IPS-NIHi7 (cell line): ENCODE results near the gene LILRA1.
"Not testable (repeated sequence)": the region's sequence is repeated elsewhere in the genome, so short reads cannot be mapped to it uniquely, and the experiment has no call there.

Source experiments
- DNase-seq: peaks from one replicate; pipeline ENCODE4 v3.0.0; 2012; ENCODE audit warnings: mixed read lengths; ENCODE audit errors: extremely low spot score

Gene LILRA1

GRCh38 chr19:54624934-54625730 lies 31.7 kb downstream of the LILRA1 start:
- DNase-seq = not testable (repeated sequence)

DNA sequence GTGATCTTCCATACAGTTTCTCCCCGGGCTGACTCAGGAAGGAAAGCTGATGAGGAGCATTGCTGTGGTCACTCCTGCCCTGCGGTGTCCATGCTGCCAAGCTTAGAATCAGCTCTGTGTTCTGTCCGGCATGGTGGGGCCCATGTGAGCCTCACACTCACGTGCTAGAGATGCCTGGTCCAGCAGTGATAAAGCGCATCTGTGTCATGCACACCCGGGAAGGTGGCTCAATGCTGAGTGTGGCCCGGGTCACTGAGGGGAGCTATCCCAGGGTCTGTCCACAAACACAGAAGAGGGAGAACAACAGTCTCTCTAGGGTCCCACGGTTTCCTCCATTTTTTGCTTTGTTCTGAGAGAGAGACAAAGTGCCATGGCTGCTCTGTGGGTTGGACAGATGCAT lies 33.3 kb downstream of the LILRA1 start:
- no peak for DNase-seq

DNA sequence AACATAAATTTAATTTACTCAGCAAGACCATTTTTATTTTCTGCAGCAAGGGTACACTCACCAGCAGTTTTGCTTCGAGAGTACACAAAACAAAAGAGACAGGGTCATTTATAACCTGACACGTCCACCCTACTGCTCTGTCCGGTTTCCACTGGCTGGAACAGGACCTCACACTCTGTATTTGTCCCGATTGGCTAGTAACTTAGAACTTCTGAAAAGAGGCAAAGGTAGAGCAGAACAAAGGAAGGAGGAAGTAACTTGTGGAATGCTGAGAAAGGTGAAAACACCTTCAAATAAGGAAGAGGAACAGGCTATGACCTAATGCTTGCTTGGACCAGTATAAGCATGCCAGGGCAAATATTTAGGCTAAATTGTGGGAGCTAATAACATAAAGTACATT lies 34.5 kb downstream of the LILRA1 start:
- not testable (repeated sequence) for DNase-seq

GRCh38 chr19:54630262-54630661 lies 36.8 kb downstream of the LILRA1 start, which contains the start of gene LILRB1:
TSS of gene LILRB1 (plus strand) at chr19:54630484. CDS start at chr19:54631074, 590 bp downstream.
- DNase-seq = not testable (repeated sequence)

DNA sequence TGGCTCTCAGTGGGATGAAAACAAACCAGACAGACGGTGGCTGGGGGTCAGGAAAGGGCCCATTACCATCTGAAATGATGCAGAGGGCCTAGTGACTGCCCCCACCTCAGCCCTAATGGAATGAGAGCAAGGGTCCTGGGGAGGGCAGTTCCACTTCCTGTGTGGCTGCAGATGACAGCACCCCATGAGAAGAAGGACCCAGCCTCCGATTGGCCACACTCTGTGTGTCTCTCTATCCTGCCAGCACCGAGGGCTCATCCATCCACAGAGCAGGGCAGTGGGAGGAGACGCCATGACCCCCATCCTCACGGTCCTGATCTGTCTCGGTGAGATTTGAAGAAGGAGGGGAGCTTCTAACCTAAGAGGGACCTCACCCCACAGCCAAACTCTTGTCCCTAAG lies 37.4 kb downstream of the LILRA1 start:
- no peak for DNase-seq

GRCh38 chr19:54631489-54632337 lies 38.3 kb downstream of the LILRA1 start:
- DNase-seq = not testable (repeated sequence)

- not testable (repeated sequence) for DNase-seq
Observed at GRCh38 chr19:54632517-54632916, 39.1 kb downstream of the LILRA1 start.

DNA sequence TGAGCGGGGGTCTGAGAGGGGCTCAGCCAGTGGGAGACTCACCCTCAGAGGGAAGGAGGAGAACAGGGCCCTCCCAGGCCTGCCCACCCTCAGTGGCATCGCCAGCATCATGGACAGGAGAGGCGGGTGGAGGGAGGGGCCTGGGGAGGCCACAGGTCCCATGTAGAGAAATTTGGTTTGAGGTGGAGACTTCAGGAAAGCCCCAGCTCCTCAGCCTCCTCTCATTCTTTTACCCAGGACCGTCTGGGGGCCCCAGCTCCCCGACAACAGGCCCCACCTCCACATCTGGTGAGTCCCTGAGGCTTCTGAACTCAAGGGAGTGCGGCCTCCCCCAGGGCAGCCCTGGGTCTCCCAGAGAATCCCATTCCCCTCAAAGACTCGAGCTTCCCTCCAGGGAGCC lies 40.0 kb downstream of the LILRA1 start:
- DNase-seq = no peak

DNA sequence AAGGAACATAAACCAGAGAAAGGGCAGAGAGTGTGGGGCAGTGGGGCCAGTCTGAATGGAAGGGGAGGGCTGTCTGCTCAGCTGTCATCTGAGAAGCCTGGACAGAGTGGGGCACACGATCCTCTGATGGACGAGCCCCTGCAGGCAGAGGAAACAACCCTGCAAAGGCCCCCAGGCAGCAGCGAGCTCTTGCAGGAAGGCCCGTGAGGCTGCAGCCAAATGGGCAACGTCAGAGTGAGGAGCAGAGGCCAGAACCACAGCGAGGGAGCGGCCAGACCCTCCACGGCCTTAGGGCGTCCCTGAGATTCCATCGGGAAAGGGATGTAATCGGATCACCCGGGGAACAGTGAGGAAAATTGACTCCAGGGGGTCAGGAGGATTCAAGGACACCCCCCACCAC lies 42.6 kb downstream of the LILRA1 start:
- not testable (repeated sequence) for DNase-seq

DNA sequence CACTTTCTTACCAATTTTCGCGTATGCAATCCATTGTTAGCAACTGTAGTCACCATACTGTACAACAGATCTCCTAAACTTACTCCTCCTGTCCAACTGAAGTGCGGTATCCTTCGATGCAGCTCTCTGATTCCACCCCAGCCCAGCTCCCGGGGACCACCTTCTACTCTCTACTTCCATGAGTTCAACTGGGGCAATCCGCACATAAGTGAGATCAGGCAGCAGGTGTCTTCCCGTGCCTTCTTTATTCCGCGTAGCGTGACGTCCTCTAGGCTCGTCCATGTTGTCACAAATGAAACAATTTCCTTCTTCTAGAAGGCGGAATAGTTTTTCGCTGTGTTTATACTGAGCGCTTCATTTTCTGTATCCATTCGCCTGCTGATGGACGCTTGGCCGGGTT lies 45.3 kb downstream of the LILRA1 start:
- DNase-seq = no peak

DNA sequence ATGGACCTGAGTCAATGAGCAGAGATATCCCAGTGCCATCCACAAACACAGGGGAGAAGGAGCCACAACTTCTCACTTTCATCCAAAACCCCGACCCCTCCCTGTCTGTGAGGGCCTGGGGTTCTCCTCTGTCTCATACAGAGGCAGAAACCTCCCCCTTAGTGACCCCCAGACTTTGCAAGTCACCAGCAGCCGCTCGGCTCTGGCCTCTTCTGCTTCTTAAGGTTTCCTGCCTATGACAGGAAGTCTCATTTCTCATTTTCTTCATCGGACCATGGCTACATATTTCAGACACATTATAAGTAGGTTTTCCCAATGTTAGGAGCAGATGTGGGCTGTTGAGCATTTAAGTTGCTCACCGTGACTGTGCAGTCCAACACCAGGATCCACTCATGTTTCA lies 49.5 kb downstream of the LILRA1 start:
- not testable (repeated sequence) for DNase-seq

- DNase-seq = not testable (repeated sequence)
Observed at GRCh38 chr19:54643583-54643982, 50.2 kb downstream of the LILRA1 start.

DNA sequence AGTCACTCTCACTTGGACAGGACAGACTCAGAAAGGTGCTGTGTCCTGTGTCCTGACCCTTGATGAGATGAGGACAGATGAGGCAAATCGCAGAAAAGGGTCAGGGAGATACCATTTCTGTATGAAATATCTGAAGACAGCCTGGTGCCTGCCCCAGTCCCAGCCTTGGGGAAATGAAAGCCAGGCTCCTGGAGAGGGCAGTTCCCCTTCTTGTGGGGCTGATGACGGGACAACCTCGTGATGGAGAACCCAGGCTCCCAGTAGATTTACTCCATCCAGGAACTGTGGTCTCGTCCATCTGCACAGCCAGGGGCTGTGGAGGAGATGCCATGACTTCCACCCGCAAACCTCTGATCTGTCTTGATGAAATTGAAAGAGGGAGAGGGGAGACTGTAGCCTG lies 50.6 kb downstream of the LILRA1 start:
- no peak for DNase-seq

GRCh38 chr19:54646331-54646841 lies 53.0 kb downstream of the LILRA1 start:
- DNase-seq = no peak

DNA sequence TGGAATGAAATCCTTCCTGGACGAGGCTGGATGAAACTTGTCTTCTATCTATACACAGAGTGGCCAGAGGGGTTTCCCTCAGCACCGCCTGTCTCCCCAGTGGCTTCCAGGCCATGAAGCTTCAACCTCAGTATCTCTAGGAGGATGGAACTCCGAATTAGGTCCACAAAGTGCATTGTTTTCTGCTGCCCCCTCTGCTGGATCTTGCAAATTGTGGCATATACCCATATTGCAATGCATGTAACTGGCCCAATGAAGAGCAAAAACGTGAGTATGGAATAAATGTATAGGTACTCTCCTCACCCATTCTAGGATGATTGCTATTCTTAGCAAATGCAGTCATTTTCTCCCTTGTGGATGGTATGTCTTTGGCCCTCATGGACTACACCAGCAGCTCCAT lies 54.7 kb downstream of the LILRA1 start:
- DNase-seq = no peak

- no peak for DNase-seq
Observed at GRCh38 chr19:54650108-54650655, 56.8 kb downstream of the LILRA1 start.
